SK-N-MC (cell line): ENCODE data around the gene NLK.

Experiments
- DNase-seq: peaks from one replicate; pipeline ENCODE4 v3.0.0-alpha.2; 2011; ENCODE audit warnings: low read depth, low spot score
- H3K27ac ChIP-seq: fragments of 200-600 bp; sonication (generic); 2 replicates; pipeline ENCODE4 v1.5.1; 2016; ENCODE audit warnings: mixed run types
- H3K36me3 ChIP-seq: fragments of 200-600 bp; sonication (generic); 2 replicates; pipeline ENCODE4 v1.6.1; 2017; ENCODE audit warnings: antibody characterized with exemption, low read length, mixed read lengths; ENCODE audit not compliant: insufficient read depth
- H3K4me3 ChIP-seq: fragments of 200-600 bp; sonication (generic); 2 replicates; pipeline ENCODE4 v1.5.1; 2016
- H3K9ac ChIP-seq: fragments of 200-600 bp; sonication (generic); 2 replicates; pipeline ENCODE4 v1.8.0; 2017; ENCODE audit warnings: mixed run types, mixed read lengths; ENCODE audit not compliant: insufficient read length
- H3K9me3 ChIP-seq: fragments of 200-600 bp; sonication (generic); 2 replicates; pipeline ENCODE4 v1.6.1; 2017; ENCODE audit warnings: low read depth, mild to moderate bottlenecking, antibody characterized with exemption, low read length, moderate library complexity, mixed read lengths
- EZH2 ChIP-seq: fragments of 200-600 bp; sonication (generic); IDR thresholded peaks from one replicate; pipeline ENCODE4 v1.6.1; 2017; ENCODE audit warnings: antibody characterized with exemption
- FOXP2 ChIP-seq: optimal IDR thresholded peaks from 2 replicates; pipeline ENCODE3; 2011; ENCODE audit warnings: mild to moderate bottlenecking, moderate library complexity; ENCODE audit not compliant: insufficient read depth; ENCODE audit errors: extremely low read length, control extremely low read depth
- POLR2AphosphoS5 ChIP-seq: IDR thresholded peaks from 2 replicates; pipeline ENCODE4 v1.6.1; 2012; ENCODE audit warnings: mild to moderate bottlenecking, low read depth, low read length, borderline replicate concordance

NLK gene

GRCh38 chr17:28110184-28110583, 67.7 kb downstream of the NLK start:
- H3K4me3 ChIP-seq = no peak overlapping the region
- H3K27ac ChIP-seq = no peak overlapping the region
- no peaks in the 10 kb centered on the region for H3K9me3 ChIP-seq
- no peak overlapping the region for H3K9ac ChIP-seq
- no peaks in the 10 kb centered on the region for H3K36me3 ChIP-seq
- no peak for DNase-seq
- no peak for TF ChIP-seq EZH2
- no peak for TF ChIP-seq FOXP2
- TF ChIP-seq POLR2AphosphoS5 = no peak

- Histone ChIP-seq H3K9ac (peak overlapping the region; percentile 86), H3K27ac (peak overlapping the region; percentile 98), H3K9me3 (no peaks in the 10 kb centered on the region), H3K4me3 (peak overlapping the region; percentile 67), H3K36me3 (peaks cover 8% of the 10 kb centered on the region; the same call in 1 of the 2 replicates)
- no peak for TF ChIP-seq FOXP2
- TF ChIP-seq POLR2AphosphoS5 = no peak
- no peak for TF ChIP-seq EZH2
- no peak for DNase-seq
These were observed 69.7 kb downstream of the NLK start for GRCh38 chr17:28112181-28112580.

- peak; percentile 89 for DNase-seq
- Histone ChIP-seq H3K36me3 (peaks cover 8% of the 10 kb centered on the region; the same call in 1 of the 2 replicates), H3K4me3 (peak overlapping the region; percentile 67), H3K9ac (peak overlapping the region; percentile 86), H3K27ac (peak overlapping the region; percentile 98), H3K9me3 (no peaks in the 10 kb centered on the region)
- TF ChIP-seq POLR2AphosphoS5 = peak; percentile 52; the same call in 1 of the 2 replicates
- TF ChIP-seq EZH2 = no peak
These were observed 70.1 kb downstream of the NLK start for GRCh38 chr17:28112606-28113005.

- TF ChIP-seq FOXP2 (no peak), POLR2AphosphoS5 (no peak), EZH2 (no peak)
- Histone ChIP-seq H3K9ac (peak overlapping the region; percentile 86), H3K36me3 (peaks cover 8% of the 10 kb centered on the region; the same call in 1 of the 2 replicates), H3K4me3 (peak overlapping the region; percentile 67), H3K9me3 (no peaks in the 10 kb centered on the region), H3K27ac (peak overlapping the region; percentile 98)
- DNase-seq = no peak
These were observed 70.8 kb downstream of the NLK start for GRCh38 chr17:28113269-28113668.

GRCh38 chr17:28115046-28115445, 72.6 kb downstream of the NLK start:
- peaks cover 8% of the 10 kb centered on the region; the same call in 1 of the 2 replicates for H3K36me3 ChIP-seq
- no peak overlapping the region for H3K9ac ChIP-seq
- H3K9me3 ChIP-seq = no peaks in the 10 kb centered on the region
- TF ChIP-seq FOXP2 (no peak), EZH2 (no peak), POLR2AphosphoS5 (no peak)
- no peak overlapping the region for H3K4me3 ChIP-seq
- 0 out of 2 replicates have a peak overlapping the region, but pooled peaks have one; percentile 98 for H3K27ac ChIP-seq
- DNase-seq = no peak

GRCh38 chr17:28117304-28117703, 74.8 kb downstream of the NLK start:
- H3K36me3 ChIP-seq = peaks cover 8% of the 10 kb centered on the region; the same call in 1 of the 2 replicates
- H3K9ac ChIP-seq = no peak overlapping the region
- no peak overlapping the region for H3K4me3 ChIP-seq
- TF ChIP-seq FOXP2 = no peak
- no peaks in the 10 kb centered on the region for H3K9me3 ChIP-seq
- H3K27ac ChIP-seq = no peak overlapping the region; the same call in 1 of the 2 replicates
- no peak for DNase-seq

GRCh38 chr17:28118362-28118761, 75.9 kb downstream of the NLK start:
- no peaks in the 10 kb centered on the region for H3K9me3 ChIP-seq
- H3K27ac ChIP-seq = peak overlapping the region; percentile 67
- DNase-seq = no peak
- TF ChIP-seq EZH2 (no peak), FOXP2 (no peak), POLR2AphosphoS5 (no peak)
- H3K36me3 ChIP-seq = peaks cover 14% of the 10 kb centered on the region
- H3K9ac ChIP-seq = peak overlapping the region; percentile 51
- H3K4me3 ChIP-seq = peak overlapping the region; percentile 4; the same call in 1 of the 2 replicates

GRCh38 chr17:28119046-28119445, 76.6 kb downstream of the NLK start:
- Histone ChIP-seq H3K9ac (peak overlapping the region; percentile 51), H3K4me3 (no peak overlapping the region), H3K9me3 (no peaks in the 10 kb centered on the region), H3K36me3 (peaks cover 19% of the 10 kb centered on the region), H3K27ac (no peak overlapping the region)
- DNase-seq = no peak
- no peak for TF ChIP-seq FOXP2
- no peak for TF ChIP-seq POLR2AphosphoS5
- TF ChIP-seq EZH2 = no peak

GRCh38 chr17:28119560-28119959, 77.1 kb downstream of the NLK start:
- no peak overlapping the region for H3K27ac ChIP-seq
- H3K9me3 ChIP-seq = no peaks in the 10 kb centered on the region
- no peak overlapping the region for H3K9ac ChIP-seq
- no peak for TF ChIP-seq FOXP2
- no peak for TF ChIP-seq EZH2
- no peak for TF ChIP-seq POLR2AphosphoS5
- no peak for DNase-seq
- no peak overlapping the region for H3K4me3 ChIP-seq
- H3K36me3 ChIP-seq = peaks cover 21% of the 10 kb centered on the region
